Kidney (tissue), 14 donors: ENCODE measurements around the gene CHMP4B. TPM values are rescaled to one million over a fixed set of nuclear protein-coding genes. Genes with fewer than 3 reads are reported as not detected.

Experiments used
- DNase-seq, 5 donors: peaks; one replicate each; pipeline ENCODE4 v3.0.0-alpha.2; 2013 to 2020
- FAIRE-seq: peaks from 2 replicates; lab custom pipeline; 2012; peaks lifted over from hg19 to GRCh38; lab: Jason Lieb, UNC
- H3K27ac ChIP-seq, 2 donors: one replicate each; pipeline ENCODE4 v1.7.0; 2013; ENCODE audit warnings: low read depth in 2 of 2, low read length in 2 of 2, inconsistent platforms in 1 of 2
- H3K27me3 ChIP-seq: one replicate; pipeline ENCODE4 v1.7.1; 2013; ENCODE audit warnings: low read length, inconsistent platforms; ENCODE audit not compliant: control insufficient read depth, insufficient read depth
- H3K36me3 ChIP-seq, 3 donors: one replicate each; pipeline versions ENCODE4 v1.7.0 to v1.7.1; 2013; ENCODE audit warnings: low read length in 3 of 3, control low read depth in 1 of 3, inconsistent platforms in 1 of 3; ENCODE audit not compliant: insufficient read depth in 3 of 3, control insufficient read depth in 2 of 3
- H3K4me1 ChIP-seq, 3 donors: one replicate each; pipeline versions ENCODE4 v1.7.0 to v1.7.1; 2013; ENCODE audit warnings: low read length in 3 of 3, inconsistent platforms in 1 of 3, low read depth in 1 of 3; ENCODE audit not compliant: control insufficient read depth in 2 of 3, insufficient read depth in 2 of 3
- H3K4me3 ChIP-seq, 3 donors: one replicate each; pipeline versions ENCODE4 v1.7.0 to v1.8.1; 2013; ENCODE audit warnings: low read length in 3 of 3, control low read depth in 1 of 3, inconsistent platforms in 1 of 3
- H3K9ac ChIP-seq, 3 donors: one replicate each; pipeline versions ENCODE4 v1.7.0 to v1.7.1; 2013; ENCODE audit warnings: low read length in 3 of 3, control low read depth in 1 of 3, inconsistent platforms in 1 of 3
- H3K9me3 ChIP-seq, 3 donors: one replicate each; pipeline versions ENCODE4 v1.7.0 to v1.7.1; 2013; ENCODE audit warnings: low read length in 3 of 3, control low read depth in 1 of 3, inconsistent platforms in 1 of 3; ENCODE audit not compliant: control insufficient read depth in 2 of 3, insufficient read depth in 1 of 3
- intact Hi-C: fragments of 100-400 bp; cut with DNase I; formaldehyde crosslinking; loops from one replicate; pipeline ENCODE4 v1.11.1; 2022
- polyA plus RNA-seq: library from polyadenylated mRNA; stranded (reverse); fragments of 350-450 nt; fragmentation: Illumina TruSeq; extraction: RNeasy Lipid Tissue Mini Kit (QIAGEN cat#74804); gene quantifications from one replicate; pipeline ENCODE4 v1.2.3, GENCODE V29; 2014; ENCODE audit warnings: low read depth, low replicate concordance; ENCODE audit not compliant: insufficient read depth
- total RNA-seq: library from RNA; stranded (reverse); fragmentation: NEBNext Ultra II Directional; extraction: Animal tissue kit (Norgen Biotek cat#: 25700); gene quantifications from one replicate; pipeline ENCODE4 v1.2.1, GENCODE V29; 2021
- TF ChIP-seq, protein P1 (sequence below): IDR thresholded peaks from 3 replicates; pipeline ENCODE4 v1.5.1; 2012; ENCODE audit warnings: mild to moderate bottlenecking, moderate library complexity, borderline replicate concordance; ENCODE audit not compliant: insufficient read depth; ENCODE audit errors: extremely low read depth
- donor health status: control.
- donor health status: control.
- donor health status: control.
- donor health status: control.
- donor health status: control.
- donor health status: DM: yes; HTN: yes; CAD: no.
- donor health status: Normal renal cell carcinoma (clear cell type).

CHMP4B gene
- total and polyA plus RNA-seq, 2 donors from 2014 or later, result 104 to 137 TPM

DNA sequence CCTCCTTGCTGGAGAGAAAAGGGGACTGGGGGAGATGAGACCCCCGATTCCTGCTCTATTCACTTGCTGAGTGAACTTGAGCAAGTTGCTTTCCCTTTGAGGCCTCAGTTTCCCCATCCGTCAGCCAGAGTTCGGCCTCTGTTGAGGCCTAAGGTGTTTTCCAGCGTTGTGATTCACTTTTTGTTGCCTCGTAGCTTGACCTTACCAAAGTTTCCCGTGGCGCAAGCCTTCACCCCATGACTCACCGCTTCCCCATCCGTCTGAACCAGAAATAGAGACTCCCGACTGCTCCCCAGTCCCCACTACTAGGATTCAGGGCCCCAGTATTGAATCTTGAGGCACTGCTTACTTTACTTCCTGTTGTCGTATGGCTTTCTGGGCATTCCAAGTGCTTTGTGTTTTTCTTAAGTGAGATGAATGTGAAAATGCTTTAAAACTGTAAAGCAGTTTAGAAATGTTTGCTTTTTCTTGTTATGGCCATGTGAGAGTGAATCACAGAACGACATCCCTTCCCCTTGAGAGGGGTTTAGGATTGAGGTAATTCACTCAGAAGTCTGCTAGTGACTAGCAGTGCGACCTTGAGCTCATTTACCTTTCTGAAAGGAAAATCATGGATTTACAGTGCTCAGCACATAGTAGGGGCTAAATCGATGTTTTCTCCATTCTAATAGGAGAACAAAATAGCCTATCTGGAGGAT lies 1.2 kb downstream of the CHMP4B start:
- Histone ChIP-seq H3K36me3 (peaks cover 0 to 4% (median 0%) of the 10 kb centered on the region in 3 donors), H3K27ac (peak overlapping the region; percentile 89 to 94), H3K9ac (peak overlapping the region; percentile 88 to 98 (median 97)), H3K27me3 (no peaks in the 10 kb centered on the region), H3K4me3 (peak overlapping the region; percentile 81 to 97 (median 90)), H3K4me1 (peaks cover 0 to 24% (median 4%) of the 10 kb centered on the region in 3 donors), H3K9me3 (no peaks in the 10 kb centered on the region)
- TF ChIP-seq, protein P1, sequence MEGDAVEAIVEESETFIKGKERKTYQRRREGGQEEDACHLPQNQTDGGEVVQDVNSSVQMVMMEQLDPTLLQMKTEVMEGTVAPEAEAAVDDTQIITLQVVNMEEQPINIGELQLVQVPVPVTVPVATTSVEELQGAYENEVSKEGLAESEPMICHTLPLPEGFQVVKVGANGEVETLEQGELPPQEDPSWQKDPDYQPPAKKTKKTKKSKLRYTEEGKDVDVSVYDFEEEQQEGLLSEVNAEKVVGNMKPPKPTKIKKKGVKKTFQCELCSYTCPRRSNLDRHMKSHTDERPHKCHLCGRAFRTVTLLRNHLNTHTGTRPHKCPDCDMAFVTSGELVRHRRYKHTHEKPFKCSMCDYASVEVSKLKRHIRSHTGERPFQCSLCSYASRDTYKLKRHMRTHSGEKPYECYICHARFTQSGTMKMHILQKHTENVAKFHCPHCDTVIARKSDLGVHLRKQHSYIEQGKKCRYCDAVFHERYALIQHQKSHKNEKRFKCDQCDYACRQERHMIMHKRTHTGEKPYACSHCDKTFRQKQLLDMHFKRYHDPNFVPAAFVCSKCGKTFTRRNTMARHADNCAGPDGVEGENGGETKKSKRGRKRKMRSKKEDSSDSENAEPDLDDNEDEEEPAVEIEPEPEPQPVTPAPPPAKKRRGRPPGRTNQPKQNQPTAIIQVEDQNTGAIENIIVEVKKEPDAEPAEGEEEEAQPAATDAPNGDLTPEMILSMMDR, result no peak
- peak in 1 of 5 donors; percentile 41 for DNase-seq
- intact Hi-C loops, result no loop called here
- no peak for FAIRE-seq

DNA sequence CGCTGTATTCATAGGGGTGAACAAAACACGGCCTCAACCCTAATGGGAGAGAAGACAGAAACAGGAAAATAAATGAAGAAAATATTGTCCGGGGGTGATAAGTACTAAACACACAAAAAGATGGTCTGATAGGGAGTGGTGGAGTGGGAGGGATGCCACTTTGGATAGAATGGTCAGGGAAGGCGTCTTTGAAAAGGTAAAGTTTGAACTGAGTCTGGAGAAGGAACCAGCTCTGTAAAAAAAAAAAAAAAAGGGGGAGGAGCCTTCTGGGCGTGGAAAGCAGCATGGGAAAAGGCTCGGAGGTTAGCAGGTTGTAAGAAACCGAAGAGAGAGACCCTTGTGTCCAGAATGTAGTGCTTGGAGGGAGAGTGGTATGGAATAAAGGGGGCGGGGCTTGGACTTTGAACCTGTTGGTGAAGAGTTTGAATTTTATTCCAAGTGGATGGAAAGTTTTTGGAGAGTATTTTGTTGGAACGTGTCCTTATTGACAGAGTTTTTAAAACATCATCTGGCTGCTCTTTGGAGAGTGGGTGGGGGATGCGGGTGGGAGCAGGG lies 1.8 kb downstream of the CHMP4B start:
- H3K4me1 ChIP-seq, result peaks cover 0 to 25% (median 8%) of the 10 kb centered on the region in 3 donors
- H3K27me3 ChIP-seq, result no peaks in the 10 kb centered on the region
- intact Hi-C loops, result no loop called here
- TF ChIP-seq, protein P1, result no peak
- peaks cover 0 to 4% (median 0%) of the 10 kb centered on the region in 3 donors for H3K36me3 ChIP-seq
- H3K27ac ChIP-seq, result peak overlapping the region; percentile 89 to 94
- DNase-seq (peak in 3 of 5 donors; percentile 31 to 62 (median 58)), FAIRE-seq (no peak)
- H3K9ac ChIP-seq, result peak overlapping the region in 2 of 3 donors; percentile 88 to 97
- H3K4me3 ChIP-seq, result peak overlapping the region; percentile 81 to 97 (median 90)
- H3K9me3 ChIP-seq, result no peaks in the 10 kb centered on the region

DNA sequence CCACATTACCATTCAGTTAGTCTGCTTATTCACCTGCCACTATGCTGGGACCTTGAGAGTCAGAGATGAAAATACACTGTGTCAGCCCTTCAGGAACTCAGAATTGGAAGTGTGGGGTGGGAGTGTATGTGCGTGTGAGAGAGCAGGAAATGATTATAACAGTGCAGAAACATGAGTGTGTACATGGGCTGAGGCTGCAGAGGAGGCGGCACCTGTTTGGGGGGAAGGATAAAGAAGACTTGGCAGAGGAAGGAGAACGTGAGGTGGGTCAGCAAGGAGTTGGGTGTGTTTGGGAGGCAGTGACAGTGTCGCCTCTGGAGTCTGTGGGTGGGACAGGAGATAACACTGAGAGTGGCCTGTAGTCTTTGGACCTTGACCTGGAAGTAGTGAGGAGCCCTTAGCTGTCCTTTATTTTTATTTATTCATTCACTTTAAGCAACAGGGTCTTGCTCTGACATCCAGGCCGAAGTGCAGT lies 3.1 kb downstream of the CHMP4B start:
- Histone ChIP-seq H3K9ac (no peak overlapping the region), H3K4me1 (peaks cover 0 to 26% (median 12%) of the 10 kb centered on the region in 3 donors), H3K4me3 (peak overlapping the region in 1 of 3 donors; percentile 15), H3K27ac (no peak overlapping the region), H3K9me3 (no peaks in the 10 kb centered on the region), H3K27me3 (no peaks in the 10 kb centered on the region), H3K36me3 (peaks cover 0 to 4% (median 0%) of the 10 kb centered on the region in 3 donors)
- FAIRE-seq (no peak), DNase-seq (no peak)
- TF ChIP-seq, protein P1, result no peak
- intact Hi-C loops, result no loop called here
